Measurements from ENCODE around the gene PYGB.

PYGB gene

DNA sequence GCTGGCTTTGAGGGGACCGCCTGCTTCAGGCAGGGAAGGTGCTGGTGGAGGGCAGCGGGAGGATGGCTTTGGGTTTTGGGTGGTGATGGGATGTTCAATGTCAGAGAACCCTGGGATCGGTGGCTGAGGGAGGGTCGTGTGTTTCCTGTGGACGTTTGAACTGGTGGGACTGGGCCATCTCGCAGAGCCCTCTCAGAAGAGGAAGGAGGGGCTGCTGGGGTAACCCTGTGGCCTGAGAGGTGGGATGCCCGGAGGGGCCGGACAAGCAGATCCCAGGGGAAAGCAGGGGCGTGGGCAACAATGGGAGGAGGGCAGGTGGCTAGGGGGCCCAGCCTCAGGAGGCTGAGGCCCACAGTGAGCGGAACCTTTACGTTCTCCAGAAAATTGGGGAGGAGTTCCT lies 34.9 kb downstream of the PYGB start:
- DNase-seq (ENCODE audit: low read depth): no peak

DNA sequence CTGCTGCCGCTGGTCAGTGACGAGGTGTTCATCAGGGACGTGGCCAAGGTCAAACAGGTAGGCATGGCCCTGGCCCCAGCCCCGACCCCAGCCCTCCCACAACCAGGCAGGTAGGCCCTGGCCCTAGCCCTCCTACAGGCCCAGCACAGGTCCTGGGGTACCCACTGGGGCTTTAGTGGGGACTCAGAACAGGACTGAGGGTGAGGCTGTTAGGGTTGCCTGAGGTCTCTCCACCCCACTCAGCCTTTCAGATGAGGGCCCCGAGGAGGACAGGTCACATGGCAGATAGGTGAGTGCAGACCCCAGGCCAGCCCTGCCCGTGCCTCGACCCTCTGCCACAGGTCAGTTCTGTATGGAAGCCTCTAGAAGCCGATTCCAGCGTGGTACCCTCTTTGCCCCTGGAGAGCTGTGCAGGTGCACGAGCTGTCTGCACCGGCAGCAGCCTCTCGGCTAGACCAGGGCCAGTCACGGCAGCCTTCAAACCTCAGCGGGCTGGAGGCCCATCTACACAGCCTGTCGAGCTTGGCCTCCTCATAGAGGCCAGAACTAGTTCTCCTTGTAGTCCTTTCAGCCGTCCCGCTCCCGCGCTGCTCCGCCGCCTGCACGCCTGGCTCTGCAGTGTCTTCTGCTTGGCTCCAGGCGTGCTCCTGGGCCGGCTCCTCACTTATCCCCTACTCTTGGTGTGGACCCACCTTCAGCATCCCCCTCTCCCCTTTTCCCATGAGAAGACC lies 35.5 kb downstream of the PYGB start:
- DNase-seq (ENCODE audit: low read depth): no peak

GRCh38 chr20:25284131-25284601 lies 36.3 kb downstream of the PYGB start:
- DNase-seq (ENCODE audit: low read depth): no peak

DNA sequence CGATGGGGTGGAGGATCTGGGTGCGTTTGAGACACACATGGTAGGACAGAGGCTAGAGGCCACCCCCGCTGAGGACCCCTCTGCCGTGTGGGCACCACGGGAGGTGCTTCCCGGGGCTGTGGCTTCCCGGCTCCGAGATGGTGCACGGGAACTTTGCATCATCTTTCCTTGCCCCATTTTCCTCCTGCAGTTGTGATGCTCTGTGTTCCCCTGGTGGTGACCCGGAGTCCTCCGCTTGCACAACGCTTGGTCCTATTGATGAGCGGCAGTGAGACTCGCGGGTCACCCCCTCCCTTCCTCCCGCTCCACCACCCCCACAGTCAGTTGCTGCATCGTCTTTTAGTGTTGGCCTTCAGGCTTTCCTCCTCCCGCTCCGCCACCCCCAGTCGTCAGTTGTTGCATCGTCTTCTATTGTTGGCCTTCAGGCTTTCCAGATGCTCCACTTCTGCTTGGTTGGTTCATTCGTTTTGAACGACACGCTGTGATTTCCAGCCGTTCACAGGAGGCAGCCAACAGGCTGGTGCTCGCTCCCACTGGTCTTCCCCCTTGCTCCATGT lies 37.3 kb downstream of the PYGB start:
- DNase-seq (ENCODE audit: low read depth): no peak

GRCh38 chr20:25285856-25286798 lies 38.2 kb downstream of the PYGB start:
- DNase-seq (ENCODE audit: low read depth): no peak

DNA sequence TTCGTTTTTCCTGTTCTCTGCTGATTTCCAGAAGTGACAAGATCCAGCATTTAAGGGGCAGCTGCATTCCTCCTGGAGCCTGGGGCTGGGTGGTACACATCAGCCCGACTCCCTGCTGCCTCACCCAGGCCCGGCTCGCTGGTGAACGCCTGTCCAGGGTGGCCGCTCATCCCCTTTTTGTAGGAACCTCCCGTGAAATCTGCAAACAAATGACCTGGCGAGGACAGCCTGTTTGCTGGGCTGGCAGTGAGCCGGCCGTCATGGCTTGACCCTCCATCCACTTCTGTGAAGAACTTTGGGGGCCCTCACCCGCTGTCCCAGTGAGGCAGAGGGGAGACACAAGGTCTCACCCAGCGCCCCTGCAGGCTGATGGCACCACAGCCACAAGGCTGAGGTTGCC lies 39.0 kb downstream of the PYGB start:
- no peak for DNase-seq (ENCODE audit: low read depth)

GRCh38 chr20:25287631-25288290 lies 39.9 kb downstream of the PYGB start:
- no peak for DNase-seq (ENCODE audit: low read depth)

DNA sequence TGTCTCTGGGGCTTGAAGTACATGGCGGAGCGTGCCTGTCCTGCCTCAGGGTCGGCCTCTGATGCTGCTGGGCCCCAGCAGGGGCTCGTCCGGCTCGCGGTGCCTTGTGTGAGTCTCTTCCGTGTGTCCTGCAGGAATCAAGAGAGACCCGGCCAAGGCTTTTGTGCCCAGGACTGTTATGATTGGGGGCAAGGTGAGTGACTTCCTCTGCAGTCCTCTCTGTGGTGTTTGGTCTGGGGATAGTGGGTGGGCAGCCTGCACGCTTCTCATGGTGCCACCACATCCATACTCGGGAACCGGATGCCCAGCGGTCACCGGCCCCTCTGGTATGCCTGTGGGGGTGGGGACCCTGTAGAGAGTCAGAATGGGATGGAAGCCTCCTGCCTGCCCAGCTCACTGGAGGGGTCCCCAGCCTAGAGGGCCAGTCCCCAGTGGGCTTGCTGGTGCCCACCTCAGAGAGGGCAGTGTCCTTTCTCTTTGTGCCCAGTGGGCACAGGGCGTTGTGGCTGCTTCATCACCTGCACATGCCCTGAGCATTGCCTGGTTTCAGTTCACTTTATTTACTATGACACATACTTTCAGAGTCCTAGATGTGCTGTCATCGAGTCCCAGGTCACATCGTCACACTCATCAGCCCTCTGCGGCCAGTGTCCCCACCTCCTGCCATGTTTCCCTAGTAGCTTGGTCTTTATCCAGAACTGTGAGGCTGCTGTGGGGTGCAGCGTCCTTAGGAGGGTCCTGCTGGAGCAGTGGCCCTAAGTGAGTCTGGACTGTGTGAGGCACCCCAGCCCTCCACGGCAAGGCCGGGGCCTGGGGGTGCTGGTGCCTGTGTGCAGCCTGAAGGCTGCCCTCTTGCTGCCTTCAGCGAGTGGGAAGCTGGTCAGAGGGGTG lies 40.7 kb downstream of the PYGB start:
- no peak for DNase-seq (ENCODE audit: low read depth)

- DNase-seq (ENCODE audit: low read depth): no peak
These were observed 42.2 kb downstream of the PYGB start for GRCh38 chr20:25289886-25290597.

GRCh38 chr20:25290646-25291431 lies 43.0 kb downstream of the PYGB start:
- no peak for DNase-seq (ENCODE audit: low read depth)

GRCh38 chr20:25291432-25292133 lies 43.7 kb downstream of the PYGB start:
- DNase-seq (ENCODE audit: low read depth): no peak

DNA sequence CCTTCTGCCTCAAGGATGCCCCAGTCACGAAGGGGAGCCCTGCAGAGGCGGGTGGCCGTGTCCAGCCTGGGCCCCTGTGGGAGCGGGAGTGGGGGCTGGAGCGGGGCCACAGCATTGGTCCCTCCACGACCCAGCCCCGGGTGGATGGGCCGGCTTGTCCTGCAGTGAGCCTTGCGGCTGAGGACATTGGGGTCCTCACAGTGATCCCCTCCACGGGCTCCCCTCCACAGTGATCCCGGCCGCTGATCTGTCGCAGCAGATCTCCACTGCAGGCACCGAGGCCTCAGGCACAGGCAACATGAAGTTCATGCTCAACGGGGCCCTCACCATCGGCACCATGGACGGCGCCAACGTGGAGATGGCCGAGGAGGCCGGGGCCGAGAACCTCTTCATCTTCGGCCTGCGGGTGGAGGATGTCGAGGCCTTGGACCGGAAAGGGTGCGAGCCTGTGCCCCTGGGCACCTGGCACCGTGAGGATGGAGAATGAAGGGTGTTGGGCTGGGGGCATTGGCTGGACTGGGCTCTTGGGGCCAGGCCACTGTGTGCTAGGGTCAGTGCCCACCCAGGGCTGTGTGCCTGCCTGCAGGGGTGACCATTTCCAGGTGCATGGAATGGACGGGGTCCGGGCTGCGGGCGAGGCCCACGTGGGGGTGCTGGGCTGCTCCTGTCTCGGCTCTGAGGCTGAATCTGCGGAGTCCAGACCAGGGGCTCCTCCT lies 44.4 kb downstream of the PYGB start:
- DNase-seq (ENCODE audit: low read depth): no peak

DNA sequence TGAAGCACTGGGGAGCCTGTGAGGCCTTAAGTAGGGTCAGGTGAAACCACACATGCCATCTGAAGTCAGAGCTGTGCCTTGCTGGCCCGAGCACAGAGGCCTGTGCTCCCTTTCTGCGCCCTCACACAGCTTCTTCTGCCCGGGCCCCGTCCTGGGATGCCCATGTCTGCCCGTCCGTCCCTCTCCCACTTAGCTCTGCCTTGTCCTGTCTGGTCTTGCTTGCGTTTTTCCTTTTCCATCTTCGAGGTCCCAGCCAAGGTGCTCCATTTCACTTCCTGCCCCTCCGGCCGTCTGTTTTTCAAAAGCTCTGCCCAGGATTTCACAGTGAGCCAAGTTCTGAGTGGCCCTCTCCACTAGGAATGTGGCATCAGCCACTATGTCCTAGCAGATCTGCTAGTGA lies 45.6 kb downstream of the PYGB start:
- no peak for DNase-seq (ENCODE audit: low read depth)

DNA sequence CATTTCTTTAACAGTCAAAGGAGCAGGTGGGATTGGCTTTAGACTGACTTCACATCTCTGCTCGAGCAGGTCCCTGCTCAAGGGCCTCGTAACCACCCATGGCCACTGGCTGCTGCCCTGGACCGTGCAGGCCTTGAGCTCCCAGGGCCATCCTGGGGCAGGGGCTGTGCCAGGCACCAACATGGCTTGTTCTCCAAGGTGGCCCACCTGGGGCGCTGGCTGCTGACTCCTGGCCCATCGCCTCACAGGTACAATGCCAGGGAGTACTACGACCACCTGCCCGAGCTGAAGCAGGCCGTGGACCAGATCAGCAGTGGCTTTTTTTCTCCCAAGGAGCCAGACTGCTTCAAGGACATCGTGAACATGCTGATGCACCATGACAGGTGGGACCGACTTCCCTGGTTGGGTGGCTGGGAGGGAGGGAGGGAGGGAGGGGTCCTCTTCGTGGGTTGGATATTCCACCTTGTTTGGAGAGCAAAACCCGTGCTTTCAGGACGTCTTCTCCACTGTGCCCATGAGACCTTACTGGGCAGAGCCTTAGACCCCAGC lies 46.1 kb downstream of the PYGB start:
- no peak for DNase-seq (ENCODE audit: low read depth)

DNA sequence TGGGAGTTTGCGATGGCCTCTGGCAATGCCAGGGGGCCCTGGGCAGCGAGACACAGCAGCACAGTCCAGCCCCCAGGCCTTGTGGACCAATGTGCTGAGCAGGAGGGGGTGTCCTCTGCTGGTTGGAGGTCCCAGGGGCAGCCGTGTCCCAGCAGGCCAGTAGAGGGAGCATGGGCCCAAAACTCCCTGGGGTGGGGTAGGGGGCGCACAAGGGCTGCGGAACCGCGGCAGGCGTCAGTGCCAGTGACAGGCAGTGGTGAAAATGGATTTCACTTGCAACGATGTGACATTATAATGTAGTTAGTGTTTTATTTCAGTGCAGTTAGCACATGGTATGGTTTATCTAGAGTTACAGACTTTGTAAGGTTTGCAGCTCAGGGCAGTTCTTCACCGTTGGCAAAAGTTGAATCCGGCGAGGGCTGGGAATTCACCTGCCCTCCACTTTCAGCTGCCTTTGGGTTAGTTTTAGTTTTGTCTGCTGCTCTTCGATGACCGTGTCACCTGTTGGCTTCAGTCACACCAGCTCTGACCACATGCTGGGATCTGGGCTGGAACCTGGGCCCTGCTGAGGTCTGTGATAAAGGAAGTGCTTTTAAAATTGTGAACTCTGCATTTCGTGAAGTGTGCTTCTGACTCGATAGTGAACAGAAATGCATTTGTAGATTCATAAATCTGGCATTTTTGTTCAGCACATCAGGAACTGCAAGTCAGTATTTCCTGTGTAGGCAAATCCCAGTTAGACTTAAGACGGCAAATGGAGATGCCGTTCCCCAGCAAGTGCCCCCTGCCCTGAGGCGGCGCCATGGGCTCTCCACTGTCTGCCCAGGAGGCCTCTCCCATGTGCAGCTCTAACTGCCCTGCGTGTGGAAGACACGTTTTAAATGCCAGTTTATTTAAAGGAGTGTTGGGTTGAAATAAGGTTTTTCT lies 46.8 kb downstream of the PYGB start:
- no peak for DNase-seq (ENCODE audit: low read depth)

- no peak for DNase-seq (ENCODE audit: low read depth)
These were observed 47.7 kb downstream of the PYGB start for GRCh38 chr20:25295386-25296093.

All from T-helper 22 cell (primary cell).